ENCODE results near the gene APPL2.

APPL2 gene

DNA sequence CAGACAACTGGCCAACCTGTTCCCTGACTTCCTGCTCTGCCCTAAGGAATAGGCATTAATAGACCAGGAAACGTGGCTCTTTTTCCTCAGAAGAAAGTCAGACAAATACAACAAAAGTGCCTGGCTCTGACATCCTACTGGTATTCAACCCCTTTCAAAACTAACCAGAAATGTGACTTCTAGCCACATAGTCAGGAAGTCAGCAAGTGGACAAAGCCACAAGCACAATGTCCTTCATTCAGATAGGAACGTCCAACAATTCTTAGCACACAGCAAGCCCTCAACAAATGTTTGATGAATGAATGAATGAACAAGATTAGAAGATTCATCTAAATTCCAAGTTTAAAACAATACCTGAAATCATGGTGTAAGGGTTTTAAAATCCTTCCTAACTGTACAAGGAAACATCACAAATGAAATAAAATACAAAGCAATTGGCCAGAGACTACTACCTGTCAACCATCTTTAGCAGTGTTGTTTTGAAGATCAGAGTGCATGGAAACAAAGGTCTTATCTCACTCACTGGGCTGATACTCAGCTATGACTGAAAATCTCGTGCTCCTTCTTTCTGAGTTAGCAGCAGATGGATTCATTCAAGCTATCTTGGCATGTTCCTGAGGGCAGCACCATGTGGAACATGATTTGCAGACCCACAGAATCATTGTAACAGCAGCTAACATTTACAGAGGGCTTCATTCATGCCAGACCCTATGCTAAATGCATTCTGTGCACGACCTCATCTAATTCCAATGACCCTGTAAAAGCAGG is 16.5 kb downstream of the APPL2 start:
- peaks cover 42% of the 10 kb centered on the region for H3K36me3 ChIP-seq (ENCODE audit: control insufficient read depth, insufficient read depth, low read length)
- DNase-seq = no peak

DNA sequence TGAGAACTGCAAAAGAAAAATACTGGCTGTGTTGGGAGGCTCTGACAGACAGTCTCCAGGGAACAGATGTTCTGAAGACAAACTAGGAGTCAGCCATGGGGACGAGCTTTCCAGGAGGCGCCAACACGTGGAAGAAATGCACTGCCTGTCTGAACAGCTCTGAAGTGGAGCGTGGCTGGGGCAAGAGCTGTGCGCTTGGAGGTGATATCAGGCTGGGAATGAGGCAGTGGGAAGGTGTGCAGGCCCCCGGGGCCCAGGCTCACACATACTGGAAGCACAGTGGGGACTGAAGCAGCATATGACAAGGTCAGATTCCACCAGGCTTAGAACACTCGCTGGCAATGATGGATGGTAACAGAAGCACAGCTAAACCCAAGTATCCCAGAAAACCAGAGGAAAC is 17.5 kb downstream of the APPL2 start:
- H3K27ac ChIP-seq (ENCODE audit: insufficient read depth, low read length, poor library complexity, severe bottlenecking) = no peak overlapping the region
- no peak for DNase-seq
- H3K36me3 ChIP-seq (ENCODE audit: control insufficient read depth, insufficient read depth, low read length) = peaks cover 41% of the 10 kb centered on the region
- no peaks in the 10 kb centered on the region for H3K27me3 ChIP-seq (replicated peaks; ENCODE audit: control insufficient read depth, insufficient read depth, low read length, poor library complexity, severe bottlenecking)
- no peak overlapping the region for H3K4me3 ChIP-seq (ENCODE audit: insufficient read depth, low read depth, low read length, poor library complexity, severe bottlenecking)
- H3K4me1 ChIP-seq (ENCODE audit: control insufficient read depth, insufficient read depth, low read length, poor library complexity, severe bottlenecking) = no peaks in the 10 kb centered on the region
- no peaks in the 10 kb centered on the region for H3K9me3 ChIP-seq (ENCODE audit: control insufficient read depth, low read length)

More for the DNA sequence above, 16.5 kb downstream of the APPL2 start:
- no peak overlapping the region for H3K4me3 ChIP-seq (ENCODE audit: insufficient read depth, low read depth, low read length, poor library complexity, severe bottlenecking)
- H3K27ac ChIP-seq (ENCODE audit: insufficient read depth, low read length, poor library complexity, severe bottlenecking) = no peak overlapping the region
- no peaks in the 10 kb centered on the region for H3K4me1 ChIP-seq (ENCODE audit: control insufficient read depth, insufficient read depth, low read length, poor library complexity, severe bottlenecking)
- no peaks in the 10 kb centered on the region for H3K9me3 ChIP-seq (ENCODE audit: control insufficient read depth, low read length)
- H3K27me3 ChIP-seq (replicated peaks; ENCODE audit: control insufficient read depth, insufficient read depth, low read length, poor library complexity, severe bottlenecking) = no peaks in the 10 kb centered on the region

DNA sequence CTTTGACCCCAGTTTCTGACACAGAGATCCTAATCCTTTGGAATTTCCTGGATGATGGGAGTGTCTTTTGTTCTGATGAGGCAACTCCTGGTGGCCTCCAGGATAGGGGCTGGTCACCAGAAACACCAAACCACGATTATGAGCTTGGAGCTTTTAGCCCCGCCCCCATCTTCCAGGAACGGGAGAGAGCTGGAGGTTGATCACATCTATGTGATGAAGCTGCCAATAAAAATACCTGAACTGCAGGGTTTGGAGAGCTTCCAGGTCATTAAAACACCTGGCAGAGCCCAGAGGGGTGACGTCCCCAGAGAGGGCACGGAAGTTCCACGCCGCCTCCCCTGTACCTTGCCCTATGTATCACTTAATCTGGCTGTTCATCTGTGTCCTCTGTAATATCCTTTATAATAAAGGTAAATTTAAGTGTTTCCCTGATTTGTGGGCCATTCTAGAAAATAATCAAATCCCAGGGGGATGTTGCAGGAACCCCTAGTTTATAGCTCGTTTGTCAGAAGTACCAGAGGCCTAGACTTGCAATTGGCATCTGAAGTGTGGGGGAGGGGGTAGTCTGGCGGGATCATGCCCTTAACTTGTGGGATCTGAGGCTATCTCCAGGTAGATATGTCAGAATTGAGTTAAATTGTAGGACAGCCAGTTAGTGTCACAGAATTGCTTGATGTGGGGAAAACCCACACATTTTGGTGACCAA is 21.2 kb downstream of the APPL2 start:
- peaks cover 20% of the 10 kb centered on the region for H3K36me3 ChIP-seq (ENCODE audit: control insufficient read depth, insufficient read depth, low read length)
- H3K27ac ChIP-seq (ENCODE audit: insufficient read depth, low read length, poor library complexity, severe bottlenecking) = no peak overlapping the region
- H3K4me1 ChIP-seq (ENCODE audit: control insufficient read depth, insufficient read depth, low read length, poor library complexity, severe bottlenecking) = no peaks in the 10 kb centered on the region

DNA sequence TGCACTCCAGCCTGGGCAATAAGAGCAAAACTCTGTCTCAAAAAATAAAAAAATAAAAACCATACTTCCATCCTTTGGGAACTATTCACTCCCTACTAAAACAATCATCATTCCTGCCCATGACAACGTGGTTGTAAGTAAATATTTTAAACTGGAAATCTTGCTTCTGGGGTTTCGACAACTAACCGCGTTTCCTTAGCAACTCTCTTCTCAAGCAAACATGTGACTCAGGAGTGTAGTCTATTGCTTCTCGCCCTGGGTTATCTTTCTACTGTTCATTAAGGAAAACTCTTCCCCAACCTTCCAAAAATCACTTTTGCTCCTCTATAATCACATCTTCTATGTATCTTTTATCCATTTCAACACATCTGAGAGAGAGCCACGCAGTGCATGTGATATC is 21.8 kb downstream of the APPL2 start:
- Histone ChIP-seq H3K27ac (ENCODE audit: insufficient read depth, low read length, poor library complexity, severe bottlenecking) (no peak overlapping the region), H3K4me3 (ENCODE audit: insufficient read depth, low read depth, low read length, poor library complexity, severe bottlenecking) (no peak overlapping the region), H3K36me3 (ENCODE audit: control insufficient read depth, insufficient read depth, low read length) (peaks cover 20% of the 10 kb centered on the region), H3K27me3 (replicated peaks; ENCODE audit: control insufficient read depth, insufficient read depth, low read length, poor library complexity, severe bottlenecking) (no peaks in the 10 kb centered on the region), H3K9me3 (ENCODE audit: control insufficient read depth, low read length) (no peaks in the 10 kb centered on the region), H3K4me1 (ENCODE audit: control insufficient read depth, insufficient read depth, low read length, poor library complexity, severe bottlenecking) (no peaks in the 10 kb centered on the region)
- DNase-seq = no peak

More for the DNA sequence above, 21.2 kb downstream of the APPL2 start:
- Histone ChIP-seq H3K9me3 (ENCODE audit: control insufficient read depth, low read length) (no peaks in the 10 kb centered on the region), H3K27me3 (replicated peaks; ENCODE audit: control insufficient read depth, insufficient read depth, low read length, poor library complexity, severe bottlenecking) (no peaks in the 10 kb centered on the region), H3K4me3 (ENCODE audit: insufficient read depth, low read depth, low read length, poor library complexity, severe bottlenecking) (no peak overlapping the region)
- DNase-seq = no peak

DNA sequence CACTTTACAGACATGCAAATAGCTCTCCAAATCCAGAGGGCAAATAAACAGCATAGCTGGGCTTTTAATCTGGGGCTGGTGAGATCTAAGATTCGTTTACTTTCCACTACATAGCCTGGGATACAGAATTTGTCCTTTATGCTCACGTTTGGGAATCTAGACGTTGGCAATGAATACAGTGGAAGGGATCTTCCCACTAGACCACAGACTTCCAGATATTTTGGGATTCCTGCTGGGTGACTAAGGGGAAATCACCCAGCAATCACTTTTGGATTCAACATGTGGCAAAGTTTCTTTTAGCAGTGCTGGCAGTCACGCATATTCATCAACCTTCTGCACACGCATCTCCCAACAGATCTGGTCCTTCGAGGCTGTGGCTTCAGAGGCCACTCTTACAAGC is 23.5 kb downstream of the APPL2 start:
- no peak overlapping the region for H3K27ac ChIP-seq (ENCODE audit: insufficient read depth, low read length, poor library complexity, severe bottlenecking)

DNA sequence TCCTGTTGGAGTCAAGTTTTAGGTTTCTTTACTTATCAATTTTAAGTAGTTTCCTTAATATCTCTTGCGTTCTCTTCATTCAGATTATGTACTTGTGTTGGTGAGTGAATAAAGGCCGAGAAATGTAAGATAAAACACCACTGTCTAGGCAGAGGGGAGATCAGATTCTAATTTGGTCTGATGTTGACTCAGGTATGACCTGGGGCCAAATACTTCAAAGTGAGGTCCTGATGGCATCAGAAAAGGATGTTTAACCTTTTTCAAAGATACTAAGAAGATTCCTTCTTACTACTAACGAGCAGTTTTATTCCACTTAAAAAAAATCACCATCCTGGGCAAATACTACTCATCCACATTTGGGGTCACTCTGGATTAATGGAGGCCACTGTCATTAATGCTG is 26.9 kb downstream of the APPL2 start:
- Histone ChIP-seq H3K27ac (ENCODE audit: insufficient read depth, low read length, poor library complexity, severe bottlenecking) (no peak overlapping the region), H3K4me3 (ENCODE audit: insufficient read depth, low read depth, low read length, poor library complexity, severe bottlenecking) (no peak overlapping the region), H3K27me3 (replicated peaks; ENCODE audit: control insufficient read depth, insufficient read depth, low read length, poor library complexity, severe bottlenecking) (no peaks in the 10 kb centered on the region), H3K9me3 (ENCODE audit: control insufficient read depth, low read length) (no peaks in the 10 kb centered on the region), H3K36me3 (ENCODE audit: control insufficient read depth, insufficient read depth, low read length) (peaks cover 35% of the 10 kb centered on the region), H3K4me1 (ENCODE audit: control insufficient read depth, insufficient read depth, low read length, poor library complexity, severe bottlenecking) (no peaks in the 10 kb centered on the region)
- no peak for DNase-seq

More for the DNA sequence above, 23.5 kb downstream of the APPL2 start:
- no peaks in the 10 kb centered on the region for H3K9me3 ChIP-seq (ENCODE audit: control insufficient read depth, low read length)
- H3K4me1 ChIP-seq (ENCODE audit: control insufficient read depth, insufficient read depth, low read length, poor library complexity, severe bottlenecking) = no peaks in the 10 kb centered on the region
- H3K27me3 ChIP-seq (replicated peaks; ENCODE audit: control insufficient read depth, insufficient read depth, low read length, poor library complexity, severe bottlenecking) = no peaks in the 10 kb centered on the region
- no peak for DNase-seq
- H3K4me3 ChIP-seq (ENCODE audit: insufficient read depth, low read depth, low read length, poor library complexity, severe bottlenecking) = no peak overlapping the region
- H3K36me3 ChIP-seq (ENCODE audit: control insufficient read depth, insufficient read depth, low read length) = peaks cover 25% of the 10 kb centered on the region

DNA sequence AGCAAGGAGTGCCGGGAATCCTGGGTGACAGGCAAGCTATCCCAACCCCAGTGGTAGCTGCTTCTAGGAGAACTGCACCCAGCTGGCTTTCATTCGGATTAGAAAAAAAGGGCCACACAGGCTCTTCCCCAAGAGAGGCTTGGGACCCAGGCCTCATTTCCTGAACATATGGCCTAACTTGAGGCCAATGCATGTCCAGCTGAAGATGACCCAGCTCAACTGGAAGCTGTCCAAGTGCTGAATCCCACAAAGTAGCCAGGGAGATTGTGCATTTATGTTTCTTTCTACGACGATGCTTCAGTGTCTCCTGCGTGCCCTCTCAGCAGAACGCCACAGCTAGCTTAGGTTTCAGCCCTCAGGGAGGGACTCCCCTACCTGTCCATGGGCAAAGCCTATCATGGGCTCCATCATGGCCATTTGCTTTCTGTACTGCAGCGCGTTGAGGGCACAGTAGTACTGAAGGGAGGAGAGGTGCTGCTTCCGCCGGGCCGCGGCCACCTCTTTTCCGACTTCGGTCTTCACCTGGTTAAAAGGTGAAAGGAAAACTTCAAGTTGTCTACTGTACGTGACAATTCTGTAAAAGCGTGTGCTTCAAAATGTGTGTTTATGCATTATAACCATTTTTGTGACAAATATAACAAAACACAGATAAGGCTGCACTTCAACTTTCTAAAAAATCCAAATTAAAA is 29.1 kb downstream of the APPL2 start:
- DNase-seq = no peak
- Histone ChIP-seq H3K27me3 (replicated peaks; ENCODE audit: control insufficient read depth, insufficient read depth, low read length, poor library complexity, severe bottlenecking) (no peaks in the 10 kb centered on the region), H3K4me3 (ENCODE audit: insufficient read depth, low read depth, low read length, poor library complexity, severe bottlenecking) (no peak overlapping the region), H3K27ac (ENCODE audit: insufficient read depth, low read length, poor library complexity, severe bottlenecking) (no peak overlapping the region), H3K36me3 (ENCODE audit: control insufficient read depth, insufficient read depth, low read length) (peaks cover 51% of the 10 kb centered on the region), H3K4me1 (ENCODE audit: control insufficient read depth, insufficient read depth, low read length, poor library complexity, severe bottlenecking) (no peaks in the 10 kb centered on the region), H3K9me3 (ENCODE audit: control insufficient read depth, low read length) (no peaks in the 10 kb centered on the region)

DNA sequence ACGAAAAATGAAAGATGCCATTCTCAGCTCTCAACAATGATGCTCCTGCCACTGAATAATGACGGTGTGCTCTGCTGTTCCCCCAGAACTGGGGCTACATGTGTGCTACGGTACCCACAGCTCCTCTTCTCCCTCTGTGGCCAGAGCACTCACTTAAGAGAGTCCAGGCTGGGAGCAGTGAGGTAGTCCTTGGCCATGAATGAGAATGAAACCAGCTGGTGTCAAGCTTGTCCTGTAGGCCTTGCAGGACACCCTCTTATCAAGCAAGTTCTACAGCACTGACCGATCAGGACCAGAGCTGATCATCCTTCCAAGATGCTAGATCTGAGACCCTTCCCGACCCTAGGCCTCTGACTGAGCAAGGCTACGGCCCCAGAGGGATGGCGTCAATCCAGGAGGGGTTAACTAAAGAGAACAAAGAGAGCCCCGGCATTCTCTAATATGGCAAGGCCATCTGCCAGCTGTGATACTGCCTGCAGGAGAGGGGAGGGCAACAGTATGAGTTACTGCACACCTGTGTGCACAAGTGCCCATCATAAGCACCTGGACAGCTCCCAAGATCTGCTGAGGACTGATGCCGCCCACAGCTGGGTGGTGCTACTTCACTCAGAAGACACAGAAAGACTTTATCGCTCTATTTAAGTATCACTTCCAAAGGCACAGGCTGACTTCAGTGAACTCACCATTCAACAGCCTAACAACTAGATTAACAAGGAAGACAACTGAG is 30.5 kb downstream of the APPL2 start:
- no peak for DNase-seq
- no peak overlapping the region for H3K4me3 ChIP-seq (ENCODE audit: insufficient read depth, low read depth, low read length, poor library complexity, severe bottlenecking)
- no peaks in the 10 kb centered on the region for H3K27me3 ChIP-seq (replicated peaks; ENCODE audit: control insufficient read depth, insufficient read depth, low read length, poor library complexity, severe bottlenecking)
- H3K36me3 ChIP-seq (ENCODE audit: control insufficient read depth, insufficient read depth, low read length) = peaks cover 56% of the 10 kb centered on the region
- H3K9me3 ChIP-seq (ENCODE audit: control insufficient read depth, low read length) = no peaks in the 10 kb centered on the region
- no peaks in the 10 kb centered on the region for H3K4me1 ChIP-seq (ENCODE audit: control insufficient read depth, insufficient read depth, low read length, poor library complexity, severe bottlenecking)
- no peak overlapping the region for H3K27ac ChIP-seq (ENCODE audit: insufficient read depth, low read length, poor library complexity, severe bottlenecking)

DNA sequence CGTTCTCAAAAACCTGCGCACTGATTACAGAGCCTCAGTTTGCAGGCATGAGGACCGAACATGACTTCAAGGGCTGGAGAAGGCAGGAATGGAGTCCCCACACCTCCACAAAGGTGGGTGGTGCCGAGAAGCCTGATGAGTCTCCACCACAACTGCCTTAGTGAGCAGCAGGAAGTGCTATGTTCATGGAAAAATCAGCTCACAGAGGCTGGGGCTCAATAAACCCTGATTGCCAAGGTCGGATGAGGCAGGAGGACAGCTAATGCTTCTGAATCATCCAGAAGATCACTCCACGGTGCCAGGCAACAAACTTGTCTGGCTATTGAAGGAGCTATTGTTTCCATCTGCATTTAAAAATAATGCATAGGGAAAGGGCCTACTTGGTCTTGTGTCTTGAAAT is 31.1 kb downstream of the APPL2 start:
- DNase-seq = no peak
- Histone ChIP-seq H3K9me3 (ENCODE audit: control insufficient read depth, low read length) (no peaks in the 10 kb centered on the region), H3K4me1 (ENCODE audit: control insufficient read depth, insufficient read depth, low read length, poor library complexity, severe bottlenecking) (no peaks in the 10 kb centered on the region), H3K36me3 (ENCODE audit: control insufficient read depth, insufficient read depth, low read length) (peaks cover 58% of the 10 kb centered on the region), H3K27ac (ENCODE audit: insufficient read depth, low read length, poor library complexity, severe bottlenecking) (no peak overlapping the region), H3K4me3 (ENCODE audit: insufficient read depth, low read depth, low read length, poor library complexity, severe bottlenecking) (no peak overlapping the region), H3K27me3 (replicated peaks; ENCODE audit: control insufficient read depth, insufficient read depth, low read length, poor library complexity, severe bottlenecking) (no peaks in the 10 kb centered on the region)

Measured in effector memory CD4-positive, alpha-beta T cell (primary cell).